NCI-H1694 treated with DMSO at 0.1 percent for 48 hours (cell line): ENCODE data around the gene TINAGL1.
A peak's percentile ranks its signal among the peaks of the same experiment; 100 is the strongest.

Source experiments
- DNase-seq: peaks from one replicate; lab custom pipeline; 2025; lab: John Stamatoyannopoulos, UW

The TINAGL1 gene

DNA sequence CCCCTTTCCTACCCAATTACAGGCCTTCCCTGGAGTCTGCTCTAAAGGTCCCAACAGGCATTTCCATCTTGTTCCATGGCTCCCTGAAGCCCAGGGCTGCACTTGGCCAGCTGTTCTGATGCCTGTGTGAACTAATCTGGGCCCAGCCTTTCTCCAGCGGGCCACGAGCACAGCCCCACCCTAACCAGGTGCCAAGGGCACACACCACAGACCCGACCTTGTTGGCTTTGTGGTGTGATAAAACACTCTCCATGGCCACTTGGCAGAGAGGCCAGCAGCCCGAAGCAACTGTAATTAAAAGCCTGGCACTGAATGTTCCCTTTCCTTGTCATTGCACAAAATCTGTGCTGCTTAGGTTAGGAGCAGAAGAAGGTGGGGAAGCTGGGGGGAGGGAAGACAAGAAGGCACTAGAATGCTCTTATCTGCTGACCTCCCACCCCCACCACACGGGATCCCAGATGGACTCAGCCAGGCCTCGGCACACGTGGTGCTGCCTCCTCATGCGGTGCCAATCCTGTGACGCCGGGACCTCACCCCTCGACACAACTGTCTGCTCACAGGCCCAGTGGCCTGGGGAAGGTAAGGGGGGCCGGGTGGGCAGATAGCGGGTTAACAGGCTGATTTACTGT is 51.1 kb downstream of the TINAGL1 start:
- no peak for DNase-seq

DNA sequence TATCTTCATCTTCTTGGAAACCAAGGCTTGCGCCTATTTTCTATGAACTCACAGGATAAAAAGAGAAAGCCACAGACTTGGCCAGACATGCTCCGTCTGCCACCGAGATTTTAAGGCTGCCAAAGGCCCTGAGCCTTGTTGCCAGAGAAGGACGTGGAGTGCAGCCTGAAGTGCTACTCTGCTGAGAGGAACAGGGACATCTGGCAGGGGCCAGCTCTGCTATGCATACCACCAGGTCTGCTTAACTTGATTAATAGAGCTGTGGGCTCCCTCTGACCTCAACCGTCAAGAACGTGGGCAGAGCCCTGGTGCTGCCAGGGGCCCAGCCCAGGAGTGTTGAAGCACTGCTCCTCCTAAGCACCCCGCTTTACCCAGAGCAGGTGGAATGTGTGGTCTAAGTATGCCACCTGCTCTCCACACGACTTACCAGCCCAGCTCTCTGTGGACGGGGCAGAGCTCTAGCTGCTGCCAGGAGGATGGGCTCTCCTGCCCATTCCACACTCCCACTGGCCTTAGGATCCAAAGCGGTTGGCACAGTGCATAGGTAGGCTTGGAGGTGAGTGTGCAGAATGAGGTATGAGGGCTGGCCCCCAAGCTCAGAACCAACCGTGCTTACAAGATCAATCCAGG is 51.7 kb downstream of the TINAGL1 start:
- DNase-seq, result peak; percentile 71

DNA sequence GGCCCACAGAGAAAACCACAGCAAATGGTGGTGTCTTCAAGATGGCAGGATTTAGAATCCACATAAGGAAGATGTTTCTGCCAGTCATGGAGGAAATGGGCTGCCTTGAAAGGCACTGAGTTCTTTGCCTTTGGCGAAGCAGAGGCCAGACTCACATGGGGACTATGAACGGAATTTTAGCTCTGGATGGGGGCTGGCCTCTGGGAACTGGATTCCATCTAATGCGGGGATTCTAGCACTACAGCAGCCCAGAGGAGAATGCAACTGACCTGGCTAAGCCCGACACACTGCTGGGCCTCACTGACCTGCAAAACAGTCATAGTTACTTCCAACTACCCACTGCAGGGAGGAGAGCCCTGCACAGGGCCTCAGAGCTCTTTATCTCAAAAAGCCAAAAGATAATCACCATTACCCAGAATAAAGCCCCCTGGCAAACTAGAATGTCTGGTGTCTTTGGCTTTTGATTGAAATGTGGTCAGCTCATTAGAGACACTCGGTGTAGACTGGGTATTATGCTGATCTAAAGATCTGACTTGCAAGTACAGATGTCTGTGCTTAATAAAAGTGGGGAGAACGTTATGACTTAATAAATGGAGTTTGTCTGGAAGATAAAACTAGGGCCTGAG is 52.7 kb downstream of the TINAGL1 start:
- no peak for DNase-seq

DNA sequence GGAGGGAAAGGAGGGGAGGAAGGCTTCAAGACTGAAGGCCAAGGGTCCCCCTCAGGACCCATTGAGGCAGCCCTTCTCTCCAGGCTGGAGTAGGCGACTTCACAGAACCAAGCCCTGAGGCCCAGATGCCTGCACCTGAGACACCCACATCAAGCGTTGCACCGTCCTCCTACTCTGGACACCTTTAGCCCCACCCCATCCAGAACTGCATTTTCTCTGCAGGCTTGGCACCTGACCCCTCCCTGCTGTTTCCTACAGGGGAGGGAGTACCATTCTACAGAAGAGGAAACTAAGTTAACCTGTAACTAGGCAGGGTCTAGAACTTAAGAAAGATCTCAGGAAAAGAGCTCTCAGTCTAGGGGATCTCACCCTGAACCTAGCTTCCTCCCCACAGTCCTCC is 56.3 kb downstream of the TINAGL1 start:
- no peak for DNase-seq

DNA sequence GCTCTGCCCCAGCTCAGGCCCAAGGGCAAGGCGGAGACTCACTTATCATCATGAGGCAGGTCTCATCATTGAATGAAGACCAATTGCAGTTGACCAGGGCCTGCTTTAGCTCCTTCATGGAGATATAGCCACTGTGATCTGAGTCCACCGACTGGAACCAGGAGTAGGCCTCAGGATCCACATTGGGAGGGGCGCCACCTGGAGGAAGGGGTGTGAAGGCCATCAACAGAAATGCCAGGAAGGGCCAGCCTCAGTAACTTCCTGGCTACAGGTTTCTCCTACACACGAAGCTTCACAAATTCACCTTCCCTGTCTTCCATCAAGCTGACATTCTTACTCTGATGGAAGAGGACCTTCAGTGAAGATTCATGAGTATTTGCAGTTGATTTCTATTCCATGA is 56.8 kb downstream of the TINAGL1 start:
- DNase-seq, result no peak
